HepG2 (cell line): Measurements from ENCODE around the gene POLDIP3. TPM values are rescaled to one million over a fixed set of nuclear protein-coding genes. Genes with fewer than 3 reads are reported as not detected.

Source experiments
- GTF3A ChIP-seq: sonication (generic); formaldehyde crosslinking; conservative IDR thresholded peaks from 2 replicates; pipeline ENCODE4 v1.4.0; 2020; ENCODE audit warnings: mild to moderate bottlenecking, missing genetic modification reagents
- KDM2A ChIP-seq: sonication (generic); formaldehyde crosslinking; IDR thresholded peaks from 2 replicates; pipeline ENCODE4 v1.4.0; 2020; ENCODE audit warnings: low read depth, missing genetic modification reagents, borderline replicate concordance
- NBN ChIP-seq: fragments of 450-650 bp; conservative IDR thresholded peaks from 2 replicates; pipeline ENCODE4 v1.6.1; 2017
- NPAS2 ChIP-seq: sonication (generic); formaldehyde crosslinking; IDR thresholded peaks from 2 replicates; pipeline ENCODE4 v1.8.0; 2022; ENCODE audit warnings: mild to moderate bottlenecking, missing genetic modification reagents, borderline replicate concordance
- RARG ChIP-seq: sonication (generic); formaldehyde crosslinking; IDR thresholded peaks from 2 replicates; pipeline ENCODE4 v1.4.0; 2020; ENCODE audit warnings: low read depth, mild to moderate bottlenecking, missing genetic modification reagents
- RXRB ChIP-seq: IDR thresholded peaks from 2 replicates; pipeline ENCODE4 v1.6.1; 2016; ENCODE audit warnings: borderline replicate concordance, missing genetic modification reagents, missing compliant biosample characterization
- SAFB2 ChIP-seq: sonication (generic); formaldehyde crosslinking; IDR thresholded peaks from 2 replicates; pipeline ENCODE4 v1.5.1; 2020; ENCODE audit warnings: missing genetic modification reagents, low read depth, mild to moderate bottlenecking, borderline replicate concordance
- ZFP36L1 ChIP-seq: sonication (generic); formaldehyde crosslinking; IDR thresholded peaks from 2 replicates; pipeline ENCODE4 v1.8.0; 2022; ENCODE audit warnings: mild to moderate bottlenecking, missing genetic modification reagents, moderate library complexity
- ZNF24 ChIP-seq: fragments of 450-650 bp; IDR thresholded peaks from 2 replicates; pipeline ENCODE4 v1.6.1; 2017; ENCODE audit warnings: antibody characterized with exemption, mild to moderate bottlenecking
- ZNF292 ChIP-seq: sonication (generic); formaldehyde crosslinking; IDR thresholded peaks from 2 replicates; pipeline ENCODE4 v1.8.1; 2022; ENCODE audit warnings: mild to moderate bottlenecking, low read depth, missing genetic modification reagents, borderline replicate concordance
- ZNF761 ChIP-seq: sonication (generic); formaldehyde crosslinking; conservative IDR thresholded peaks from 2 replicates; pipeline ENCODE4 v1.4.0; 2020; ENCODE audit warnings: mild to moderate bottlenecking, missing genetic modification reagents
- ZNF766 ChIP-seq: sonication (generic); formaldehyde crosslinking; IDR thresholded peaks from 2 replicates; pipeline ENCODE4 v1.5.0; 2020; ENCODE audit warnings: missing genetic modification reagents, borderline replicate concordance
- polyA plus RNA-seq, 8 experiments: library from polyadenylated mRNA; depleted of rRNA in 3 of 8; stranded (reverse) in 7 of 8; unstranded in 1 of 8; fragments of >200 nt; fragmentation: Illumina TruSeq in 4 of 8; extraction: Trizol in 4 of 8; gene quantifications; 2 replicates each; pipeline versions ENCODE4 v1.2.1 to v1.2.3, GENCODE V29; 2011 to 2016; ENCODE audit warnings: low read depth in 4 of 8, missing spikeins in 1 of 8, mixed read lengths in 1 of 8; ENCODE audit not compliant: insufficient read depth in 1 of 8
- total RNA-seq, 5 experiments: library from RNA; depleted of rRNA; stranded (reverse); fragments of >200 nt; fragmentation: Illumina TruSeq; extraction: Trizol; gene quantifications; 2 replicates each; pipeline ENCODE4 v1.2.3, GENCODE V29; 2016; ENCODE audit warnings: low read depth in 1 of 5
- TF ChIP-seq, protein P1 (sequence below): sonication (generic); formaldehyde crosslinking; conservative IDR thresholded peaks from 2 replicates; pipeline ENCODE4 v1.4.0; 2020; ENCODE audit warnings: missing genetic modification reagents
- TF ChIP-seq, protein P2 (sequence below): sonication (generic); formaldehyde crosslinking; IDR thresholded peaks from 2 replicates; pipeline ENCODE4 v1.5.1; 2020; ENCODE audit warnings: missing genetic modification reagents, mild to moderate bottlenecking, borderline replicate concordance
- TF ChIP-seq, protein P3 (sequence below): sonication (generic); formaldehyde crosslinking; IDR thresholded peaks from 2 replicates; pipeline ENCODE4 v1.5.0; 2020; ENCODE audit warnings: missing genetic modification reagents, mild to moderate bottlenecking, borderline replicate concordance
- TF ChIP-seq, protein P4 (sequence below): sonication (generic); formaldehyde crosslinking; IDR thresholded peaks from 2 replicates; pipeline ENCODE4 v1.4.0; 2020; ENCODE audit warnings: missing genetic modification reagents, borderline replicate concordance
- TF ChIP-seq, protein P5 (sequence below): sonication (generic); formaldehyde crosslinking; IDR thresholded peaks from 2 replicates; pipeline ENCODE4 v1.4.0; 2020; ENCODE audit warnings: mild to moderate bottlenecking, missing genetic modification reagents

The POLDIP3 gene
- total and polyA plus RNA-seq, 2 of the 13 experiments (the other 11 are each of a cell fraction or from before 2014, with no cell fraction given), result 45.8 to 47.4 TPM

DNA sequence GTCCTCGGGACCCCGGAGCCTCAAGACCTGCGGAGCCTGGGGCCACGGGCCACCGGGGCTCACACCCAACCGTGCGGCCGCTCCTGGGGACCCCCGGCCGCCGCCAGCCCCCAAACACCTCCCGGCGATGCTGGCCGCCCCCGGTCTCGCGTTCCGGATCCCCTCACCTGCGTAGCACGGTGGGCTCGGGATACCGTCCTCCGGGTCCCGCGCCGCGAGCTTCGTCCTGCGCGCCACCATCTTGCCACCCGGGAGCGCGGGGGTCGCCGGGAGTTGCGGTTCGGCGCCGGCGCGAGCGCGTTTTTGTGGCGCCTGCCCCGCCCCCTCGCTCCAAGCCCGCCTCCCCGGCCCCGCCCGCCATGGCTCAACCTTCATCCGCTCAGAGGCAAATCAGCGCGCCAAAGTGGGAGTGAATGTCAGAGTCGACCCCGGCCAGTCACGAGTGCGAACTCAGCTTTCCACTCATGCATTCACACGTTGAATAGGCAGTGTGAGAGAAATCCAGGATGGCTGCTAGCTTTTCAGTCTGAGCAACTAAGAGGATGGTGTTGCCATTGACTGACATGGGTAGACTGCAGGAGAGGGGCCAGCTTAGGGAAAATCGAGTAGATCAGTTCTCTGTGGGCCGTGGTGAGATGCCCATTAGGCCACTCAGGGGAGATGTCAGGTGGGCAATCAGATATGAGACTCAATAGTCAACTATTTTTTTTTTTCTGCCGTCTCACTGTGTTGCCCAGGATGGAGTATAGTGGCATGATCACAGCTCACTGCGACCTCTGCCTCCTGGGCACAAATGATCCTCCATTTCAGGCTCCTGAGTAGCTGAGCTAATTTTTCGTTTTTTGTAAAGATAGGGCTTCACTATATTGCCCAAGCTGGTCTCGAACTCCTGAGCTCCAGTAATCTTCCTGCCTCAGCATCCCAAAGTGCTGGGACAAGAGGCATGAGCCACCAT is 32.6 kb downstream of the POLDIP3 start (continued):
- TF ChIP-seq ZNF292 (CRISPR knock-in tag) (no peak), ZNF766 (CRISPR knock-in tag) (no peak), KDM2A (CRISPR knock-in tag) (peak; percentile 99), NBN (no peak), GTF3A (CRISPR knock-in tag) (no peak), ZNF24 (no peak), NPAS2 (CRISPR knock-in tag) (no peak), ZFP36L1 (CRISPR knock-in tag) (no peak), SAFB2 (CRISPR knock-in tag) (0 out of 2 replicates have a peak, but pooled peaks have one; percentile 57), ZNF761 (CRISPR knock-in tag) (no peak), RXRB (no peak), RARG (no peak)
- TF ChIP-seq, protein P1, sequence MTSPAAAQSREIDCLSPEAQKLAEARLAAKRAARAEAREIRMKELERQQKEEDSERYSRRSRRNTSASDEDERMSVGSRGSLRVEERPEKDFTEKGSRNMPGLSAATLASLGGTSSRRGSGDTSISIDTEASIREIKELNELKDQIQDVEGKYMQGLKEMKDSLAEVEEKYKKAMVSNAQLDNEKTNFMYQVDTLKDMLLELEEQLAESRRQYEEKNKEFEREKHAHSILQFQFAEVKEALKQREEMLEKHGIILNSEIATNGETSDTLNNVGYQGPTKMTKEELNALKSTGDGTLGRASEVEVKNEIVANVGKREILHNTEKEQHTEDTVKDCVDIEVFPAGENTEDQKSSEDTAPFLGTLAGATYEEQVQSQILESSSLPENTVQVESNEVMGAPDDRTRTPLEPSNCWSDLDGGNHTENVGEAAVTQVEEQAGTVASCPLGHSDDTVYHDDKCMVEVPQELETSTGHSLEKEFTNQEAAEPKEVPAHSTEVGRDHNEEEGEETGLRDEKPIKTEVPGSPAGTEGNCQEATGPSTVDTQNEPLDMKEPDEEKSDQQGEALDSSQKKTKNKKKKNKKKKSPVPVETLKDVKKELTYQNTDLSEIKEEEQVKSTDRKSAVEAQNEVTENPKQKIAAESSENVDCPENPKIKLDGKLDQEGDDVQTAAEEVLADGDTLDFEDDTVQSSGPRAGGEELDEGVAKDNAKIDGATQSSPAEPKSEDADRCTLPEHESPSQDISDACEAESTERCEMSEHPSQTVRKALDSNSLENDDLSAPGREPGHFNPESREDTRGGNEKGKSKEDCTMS (CRISPR knock-in tag), result no peak
- TF ChIP-seq, protein P2, sequence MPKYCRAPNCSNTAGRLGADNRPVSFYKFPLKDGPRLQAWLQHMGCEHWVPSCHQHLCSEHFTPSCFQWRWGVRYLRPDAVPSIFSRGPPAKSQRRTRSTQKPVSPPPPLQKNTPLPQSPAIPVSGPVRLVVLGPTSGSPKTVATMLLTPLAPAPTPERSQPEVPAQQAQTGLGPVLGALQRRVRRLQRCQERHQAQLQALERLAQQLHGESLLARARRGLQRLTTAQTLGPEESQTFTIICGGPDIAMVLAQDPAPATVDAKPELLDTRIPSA (CRISPR knock-in tag), result 0 out of 2 replicates have a peak, but pooled peaks have one; percentile 38
- TF ChIP-seq, protein P3, sequence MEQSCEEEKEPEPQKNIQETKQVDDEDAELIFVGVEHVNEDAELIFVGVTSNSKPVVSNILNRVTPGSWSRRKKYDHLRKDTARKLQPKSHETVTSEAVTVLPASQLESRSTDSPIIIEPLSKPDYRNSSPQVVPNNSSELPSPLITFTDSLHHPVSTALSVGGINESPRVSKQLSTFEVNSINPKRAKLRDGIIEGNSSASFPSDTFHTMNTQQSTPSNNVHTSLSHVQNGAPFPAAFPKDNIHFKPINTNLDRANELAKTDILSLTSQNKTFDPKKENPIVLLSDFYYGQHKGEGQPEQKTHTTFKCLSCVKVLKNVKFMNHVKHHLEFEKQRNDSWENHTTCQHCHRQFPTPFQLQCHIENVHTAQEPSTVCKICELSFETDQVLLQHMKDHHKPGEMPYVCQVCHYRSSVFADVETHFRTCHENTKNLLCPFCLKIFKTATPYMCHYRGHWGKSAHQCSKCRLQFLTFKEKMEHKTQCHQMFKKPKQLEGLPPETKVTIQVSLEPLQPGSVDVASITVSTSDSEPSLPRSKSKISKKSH (CRISPR knock-in tag), result no peak
- TF ChIP-seq, protein P4, sequence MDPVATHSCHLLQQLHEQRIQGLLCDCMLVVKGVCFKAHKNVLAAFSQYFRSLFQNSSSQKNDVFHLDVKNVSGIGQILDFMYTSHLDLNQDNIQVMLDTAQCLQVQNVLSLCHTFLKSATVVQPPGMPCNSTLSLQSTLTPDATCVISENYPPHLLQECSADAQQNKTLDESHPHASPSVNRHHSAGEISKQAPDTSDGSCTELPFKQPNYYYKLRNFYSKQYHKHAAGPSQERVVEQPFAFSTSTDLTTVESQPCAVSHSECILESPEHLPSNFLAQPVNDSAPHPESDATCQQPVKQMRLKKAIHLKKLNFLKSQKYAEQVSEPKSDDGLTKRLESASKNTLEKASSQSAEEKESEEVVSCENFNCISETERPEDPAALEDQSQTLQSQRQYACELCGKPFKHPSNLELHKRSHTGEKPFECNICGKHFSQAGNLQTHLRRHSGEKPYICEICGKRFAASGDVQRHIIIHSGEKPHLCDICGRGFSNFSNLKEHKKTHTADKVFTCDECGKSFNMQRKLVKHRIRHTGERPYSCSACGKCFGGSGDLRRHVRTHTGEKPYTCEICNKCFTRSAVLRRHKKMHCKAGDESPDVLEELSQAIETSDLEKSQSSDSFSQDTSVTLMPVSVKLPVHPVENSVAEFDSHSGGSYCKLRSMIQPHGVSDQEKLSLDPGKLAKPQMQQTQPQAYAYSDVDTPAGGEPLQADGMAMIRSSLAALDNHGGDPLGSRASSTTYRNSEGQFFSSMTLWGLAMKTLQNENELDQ (CRISPR knock-in tag), result no peak
- TF ChIP-seq, protein P5, sequence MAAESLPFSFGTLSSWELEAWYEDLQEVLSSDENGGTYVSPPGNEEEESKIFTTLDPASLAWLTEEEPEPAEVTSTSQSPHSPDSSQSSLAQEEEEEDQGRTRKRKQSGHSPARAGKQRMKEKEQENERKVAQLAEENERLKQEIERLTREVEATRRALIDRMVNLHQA, result no peak
